OCI-LY3 (cell line): ENCODE measurements around the gene EID2.

ENCODE experiments used
- EZH2phosphoT487 ChIP-seq: fragments of 200-600 bp; shearing (Covaris generic); IDR thresholded peaks from 2 replicates; pipeline ENCODE4 v1.6.1; 2018; ENCODE audit warnings: antibody characterized with exemption, mixed run types, low read depth
- TF ChIP-seq, protein P1 (sequence below): fragments of 200-600, 300-600 bp; sonication (generic); IDR thresholded peaks from 2 replicates; pipeline ENCODE4 v1.5.1; 2014; ENCODE audit warnings: antibody characterized with exemption, low read length, low read depth

DNA sequence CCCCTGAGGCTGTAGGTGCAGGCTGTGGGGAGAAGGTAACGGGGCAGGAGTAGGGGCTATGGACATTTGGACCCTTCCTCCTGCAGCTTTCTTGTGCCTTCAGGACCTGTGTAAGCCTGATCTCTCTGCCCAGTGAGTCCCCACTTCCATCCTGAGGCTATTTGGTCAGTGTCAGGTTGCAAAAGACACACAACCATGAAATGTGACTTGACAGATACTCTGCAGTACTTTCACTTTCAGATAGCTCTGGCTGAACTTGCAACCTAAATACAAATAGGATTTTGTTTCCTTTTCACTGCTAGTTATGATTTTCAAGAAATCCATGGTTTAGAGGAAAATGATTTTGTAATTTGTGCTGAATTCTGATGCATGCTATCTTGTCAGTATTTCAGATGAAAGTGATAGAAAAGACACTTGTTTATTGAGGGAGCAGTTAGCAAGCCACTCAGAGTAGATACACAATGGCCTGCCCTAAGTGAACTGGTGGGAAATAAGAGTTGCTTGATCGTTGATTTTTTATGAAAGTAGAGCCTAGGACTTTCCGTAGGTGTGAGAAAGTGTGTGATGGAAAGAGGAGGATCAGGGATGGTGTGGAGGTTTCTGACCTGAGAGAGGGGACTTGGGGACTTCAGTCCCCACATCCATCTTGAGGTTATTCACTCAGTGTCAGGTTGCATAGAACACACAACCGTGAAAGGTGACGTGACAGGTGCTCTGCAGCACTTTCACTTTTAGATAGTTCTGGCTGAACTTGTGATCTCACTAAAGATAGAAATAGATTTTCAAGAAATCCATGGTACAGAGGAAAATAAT is 18.1 kb upstream of the EID2 start:
- TF ChIP-seq, protein P1, sequence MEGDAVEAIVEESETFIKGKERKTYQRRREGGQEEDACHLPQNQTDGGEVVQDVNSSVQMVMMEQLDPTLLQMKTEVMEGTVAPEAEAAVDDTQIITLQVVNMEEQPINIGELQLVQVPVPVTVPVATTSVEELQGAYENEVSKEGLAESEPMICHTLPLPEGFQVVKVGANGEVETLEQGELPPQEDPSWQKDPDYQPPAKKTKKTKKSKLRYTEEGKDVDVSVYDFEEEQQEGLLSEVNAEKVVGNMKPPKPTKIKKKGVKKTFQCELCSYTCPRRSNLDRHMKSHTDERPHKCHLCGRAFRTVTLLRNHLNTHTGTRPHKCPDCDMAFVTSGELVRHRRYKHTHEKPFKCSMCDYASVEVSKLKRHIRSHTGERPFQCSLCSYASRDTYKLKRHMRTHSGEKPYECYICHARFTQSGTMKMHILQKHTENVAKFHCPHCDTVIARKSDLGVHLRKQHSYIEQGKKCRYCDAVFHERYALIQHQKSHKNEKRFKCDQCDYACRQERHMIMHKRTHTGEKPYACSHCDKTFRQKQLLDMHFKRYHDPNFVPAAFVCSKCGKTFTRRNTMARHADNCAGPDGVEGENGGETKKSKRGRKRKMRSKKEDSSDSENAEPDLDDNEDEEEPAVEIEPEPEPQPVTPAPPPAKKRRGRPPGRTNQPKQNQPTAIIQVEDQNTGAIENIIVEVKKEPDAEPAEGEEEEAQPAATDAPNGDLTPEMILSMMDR = no peak
- TF ChIP-seq EZH2phosphoT487 = no peak
